ENCODE measurements around the gene EXOSC1.

DNA sequence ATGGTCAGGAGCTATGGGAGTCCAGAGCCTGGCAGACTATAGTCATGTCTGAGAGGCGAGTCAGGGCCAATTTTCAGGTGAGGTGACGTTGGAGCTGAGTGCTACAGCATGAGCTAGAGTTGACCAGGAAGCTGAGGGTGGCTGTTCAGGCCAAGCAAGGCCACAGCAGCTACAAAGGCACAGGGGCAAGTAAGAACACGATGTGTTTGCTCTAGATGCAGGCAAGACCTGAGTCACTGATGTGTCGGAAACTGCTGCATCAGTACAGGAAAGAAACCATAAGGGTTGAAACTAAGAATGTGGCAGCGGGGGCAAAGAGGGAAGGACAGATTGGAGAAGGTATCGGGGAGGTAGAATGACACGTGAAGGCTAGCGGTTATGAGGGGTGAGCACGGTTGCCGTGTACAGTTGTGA lies 32.9 kb downstream of the EXOSC1 start:
- TF ChIP-seq, protein P1, sequence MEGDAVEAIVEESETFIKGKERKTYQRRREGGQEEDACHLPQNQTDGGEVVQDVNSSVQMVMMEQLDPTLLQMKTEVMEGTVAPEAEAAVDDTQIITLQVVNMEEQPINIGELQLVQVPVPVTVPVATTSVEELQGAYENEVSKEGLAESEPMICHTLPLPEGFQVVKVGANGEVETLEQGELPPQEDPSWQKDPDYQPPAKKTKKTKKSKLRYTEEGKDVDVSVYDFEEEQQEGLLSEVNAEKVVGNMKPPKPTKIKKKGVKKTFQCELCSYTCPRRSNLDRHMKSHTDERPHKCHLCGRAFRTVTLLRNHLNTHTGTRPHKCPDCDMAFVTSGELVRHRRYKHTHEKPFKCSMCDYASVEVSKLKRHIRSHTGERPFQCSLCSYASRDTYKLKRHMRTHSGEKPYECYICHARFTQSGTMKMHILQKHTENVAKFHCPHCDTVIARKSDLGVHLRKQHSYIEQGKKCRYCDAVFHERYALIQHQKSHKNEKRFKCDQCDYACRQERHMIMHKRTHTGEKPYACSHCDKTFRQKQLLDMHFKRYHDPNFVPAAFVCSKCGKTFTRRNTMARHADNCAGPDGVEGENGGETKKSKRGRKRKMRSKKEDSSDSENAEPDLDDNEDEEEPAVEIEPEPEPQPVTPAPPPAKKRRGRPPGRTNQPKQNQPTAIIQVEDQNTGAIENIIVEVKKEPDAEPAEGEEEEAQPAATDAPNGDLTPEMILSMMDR (conservative IDR thresholded peaks at IDR 0.05; ENCODE audit: low read depth, low read length): no peak
- no peak for TF ChIP-seq EZH2 (IDR thresholded peaks at IDR 0.05; ENCODE audit: borderline replicate concordance, low read depth, low read length, poor library complexity, severe bottlenecking)

All from A673 (cell line).